ENCODE results near the gene FMOD. TPM values are rescaled to one million over a fixed set of nuclear protein-coding genes. Genes with fewer than 3 reads are reported as not detected.
A peak's percentile ranks its signal among the peaks of the same experiment; 100 is the strongest.

FMOD gene
- total and polyA plus RNA-seq, 5 experiments from 2014 or later = not detected

DNA sequence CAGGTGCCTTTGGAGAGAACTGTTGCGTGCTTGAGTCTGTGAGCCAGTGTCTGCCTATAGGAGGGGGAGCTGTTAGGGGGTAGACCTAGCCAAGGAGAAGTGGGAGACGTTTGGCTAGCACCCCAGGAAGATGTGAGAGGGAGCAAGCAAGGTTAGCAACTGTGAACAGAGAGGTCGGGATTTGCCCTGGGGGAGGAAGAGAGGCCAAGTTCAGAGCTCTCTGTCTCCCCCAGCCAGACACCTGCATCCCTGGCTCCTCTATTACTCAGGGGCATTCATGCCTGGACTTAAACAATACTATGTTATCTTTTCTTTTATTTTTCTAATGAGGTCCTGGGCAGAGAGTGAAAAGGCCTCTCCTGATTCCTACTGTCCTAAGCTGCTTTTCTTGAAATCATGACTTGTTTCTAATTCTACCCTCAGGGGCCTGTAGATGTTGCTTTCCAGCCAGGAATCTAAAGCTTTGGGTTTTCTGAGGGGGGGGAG lies 43.2 kb downstream of the FMOD start:
- ATAC-seq = no peak
- Mint-ChIP-seq H3K4me1 (peaks cover 55 to 76% (median 72%) of the 10 kb centered on the region in 4 donors), H3K27me3 (no peaks in the 10 kb centered on the region), H3K4me3 (peak overlapping the region; percentile 94 to 99 (median 98)), H3K27ac (peak overlapping the region; percentile 96 to 100 (median 98)), H3K36me3 (peaks cover 21 to 56% (median 30%) of the 10 kb centered on the region in 3 donors), H3K9me3 (peaks cover 0 to 2% (median 0%) of the 10 kb centered on the region in 9 donors)
- POLR2A ChIA-PET = interaction anchor here (1.4 to 13.8 kb wide), 9 partner anchors 8 to 458 kb away, joined by 3 to 1045 read pairs (median 35); partner anchors contain the start of genes ATP2B4 and LAX1
- DNase-seq = no peak

DNA sequence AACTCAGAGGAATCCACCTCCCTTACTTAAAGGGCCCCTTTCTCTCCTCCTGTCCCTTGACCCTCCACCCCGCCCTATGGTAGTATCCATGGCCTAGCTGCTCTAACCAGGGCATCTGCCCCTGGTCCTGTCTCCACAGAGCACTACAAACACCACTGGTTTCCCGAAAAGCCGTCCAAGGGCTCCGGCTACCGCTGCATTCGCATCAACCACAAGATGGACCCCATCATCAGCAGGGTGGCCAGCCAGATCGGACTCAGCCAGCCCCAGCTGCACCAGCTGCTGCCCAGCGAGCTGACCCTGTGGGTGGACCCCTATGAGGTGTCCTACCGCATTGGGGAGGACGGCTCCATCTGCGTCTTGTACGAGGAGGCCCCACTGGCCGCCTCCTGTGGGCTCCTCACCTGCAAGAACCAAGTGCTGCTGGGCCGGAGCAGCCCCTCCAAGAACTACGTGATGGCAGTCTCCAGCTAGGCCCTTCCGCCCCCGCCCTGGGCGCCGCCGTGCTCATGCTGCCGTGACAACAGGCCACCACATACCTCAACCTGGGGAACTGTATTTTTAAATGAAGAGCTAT lies 43.9 kb downstream of the FMOD start:
- H3K27ac Mint-ChIP-seq = peak overlapping the region; percentile 96 to 100 (median 98)
- H3K27me3 Mint-ChIP-seq = no peaks in the 10 kb centered on the region
- H3K4me1 Mint-ChIP-seq = peaks cover 55 to 76% (median 70%) of the 10 kb centered on the region in 4 donors
- no peak for ATAC-seq
- POLR2A ChIA-PET = interaction anchor here (1.0 to 13.8 kb wide), 9 partner anchors 12 to 458 kb away, joined by 3 to 1045 read pairs (median 35); partner anchors contain the start of genes ATP2B4 and LAX1
- peak in 7 of 10 donors; percentile 25 to 83 (median 56) for DNase-seq
- H3K36me3 Mint-ChIP-seq = peaks cover 21 to 56% (median 30%) of the 10 kb centered on the region in 3 donors
- H3K9me3 Mint-ChIP-seq = peaks cover 0 to 2% (median 0%) of the 10 kb centered on the region in 9 donors
- peak overlapping the region; percentile 94 to 99 (median 98) for H3K4me3 Mint-ChIP-seq

DNA sequence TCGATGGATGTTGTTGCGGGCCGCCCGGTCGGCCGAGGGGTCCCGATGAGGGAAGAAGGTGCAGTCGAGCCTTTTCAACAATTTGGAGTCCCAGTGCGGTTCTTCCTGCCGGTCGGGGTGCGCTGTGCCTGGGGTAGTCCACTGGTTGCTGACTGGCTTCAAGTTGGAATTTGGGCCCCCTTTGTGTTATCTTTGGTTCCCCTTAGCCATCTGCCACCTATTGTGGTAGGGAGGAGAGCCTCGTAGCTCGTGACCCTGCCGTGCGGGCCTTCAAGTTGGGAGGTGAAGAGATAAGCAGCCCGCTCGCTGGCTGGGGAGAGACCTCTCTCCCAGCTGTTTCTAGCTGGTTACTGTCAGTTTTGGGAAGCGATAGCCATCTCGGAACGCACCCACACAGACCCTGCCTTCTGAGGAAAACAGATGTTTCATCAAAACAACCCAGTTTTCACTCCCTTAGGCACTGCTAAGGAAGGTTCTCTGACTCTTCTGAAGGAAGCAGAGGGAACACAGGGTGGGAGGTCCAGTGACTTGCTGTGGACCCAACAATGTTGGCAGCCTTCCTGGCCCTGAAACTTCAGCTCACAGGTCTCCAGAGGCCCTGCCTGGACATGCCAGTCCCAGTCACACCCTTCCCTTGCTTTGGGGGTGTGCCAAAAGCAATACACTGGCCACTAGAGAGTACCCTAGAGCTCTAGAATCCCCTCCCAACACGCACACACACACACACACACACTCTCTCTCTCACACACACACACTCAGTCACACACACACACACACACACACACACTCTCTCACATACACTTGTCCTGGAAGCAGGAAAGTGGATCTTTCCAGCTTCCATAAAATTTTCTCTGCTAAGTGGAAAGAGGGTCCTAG lies 44.6 kb downstream of the FMOD start:
- ATAC-seq (peak in 1 of 2 donors; percentile 4), DNase-seq (peak in 8 of 10 donors; percentile 17 to 81 (median 55))
- Mint-ChIP-seq H3K4me3 (peak overlapping the region; percentile 94 to 99 (median 98)), H3K4me1 (peaks cover 54 to 69% (median 64%) of the 10 kb centered on the region in 4 donors), H3K9me3 (peaks cover 0 to 2% (median 0%) of the 10 kb centered on the region in 9 donors), H3K27ac (peak overlapping the region; percentile 96 to 100 (median 98)), H3K36me3 (peaks cover 21 to 52% (median 30%) of the 10 kb centered on the region in 3 donors), H3K27me3 (no peaks in the 10 kb centered on the region)
- POLR2A ChIA-PET = interaction anchor here (1.0 to 13.8 kb wide), 7 partner anchors 11 to 338 kb away, joined by 4 to 1045 read pairs (median 62); no protein-coding TSS in a partner anchor

DNA sequence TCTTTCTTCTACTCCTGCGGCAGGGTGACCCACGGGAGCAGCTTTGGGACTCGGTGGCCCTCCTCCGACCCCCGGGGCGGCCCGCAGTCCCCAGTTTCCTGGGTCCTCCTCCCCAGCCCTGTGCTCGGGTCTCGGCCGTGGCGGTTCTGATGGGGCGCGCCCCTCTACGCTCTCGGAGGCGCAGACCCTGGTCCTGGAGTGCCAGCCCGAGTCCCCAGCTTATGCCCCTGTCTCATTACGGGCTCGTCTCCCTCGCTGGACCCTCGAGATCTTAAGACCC lies 45.2 kb downstream of the FMOD start:
- H3K27ac Mint-ChIP-seq = peak overlapping the region; percentile 96 to 100 (median 98)

DNA sequence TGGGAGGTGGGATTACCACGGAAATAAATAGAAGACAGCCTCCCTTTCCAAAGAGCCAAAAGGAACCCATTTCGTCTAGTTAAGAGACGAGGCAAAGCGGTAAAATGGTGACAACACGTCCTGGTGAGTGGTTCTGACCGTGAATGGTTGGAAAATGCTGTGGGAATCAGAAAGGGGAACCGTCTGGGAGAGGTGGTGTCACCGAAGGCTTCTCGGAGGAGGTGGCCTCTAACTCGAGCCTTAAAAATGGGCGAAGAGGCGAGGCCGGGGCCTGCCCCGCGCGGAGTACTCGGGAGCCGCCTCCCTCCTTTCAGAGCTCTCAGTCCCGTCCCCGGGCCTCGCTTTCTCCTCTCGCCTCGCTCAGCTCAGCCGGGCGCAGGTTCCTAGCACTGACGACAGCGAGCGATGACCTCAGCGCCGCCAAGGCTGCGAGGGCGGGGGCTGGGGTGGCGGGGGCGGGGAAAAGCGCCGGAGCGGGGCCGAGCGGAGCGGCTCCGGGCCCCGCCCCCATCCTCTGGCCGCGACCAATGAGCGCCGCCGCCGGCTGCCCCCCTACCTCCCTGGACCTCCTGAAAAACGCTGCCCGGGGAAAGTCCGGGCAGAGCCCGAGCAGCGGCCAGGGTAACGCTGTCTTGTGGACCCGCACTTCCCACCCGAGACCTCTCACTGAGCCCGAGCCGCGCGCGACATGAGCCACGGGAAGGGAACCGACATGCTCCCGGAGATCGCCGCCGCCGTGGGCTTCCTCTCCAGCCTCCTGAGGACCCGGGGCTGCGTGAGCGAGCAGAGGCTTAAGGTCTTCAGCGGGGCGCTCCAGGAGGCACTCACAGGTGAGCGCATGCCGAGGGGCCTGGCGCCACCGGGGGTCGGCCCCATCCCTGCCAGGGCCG lies 45.8 kb downstream of the FMOD start, which contains the start of gene BTG2:
TSS of gene BTG2 (plus strand) at position 601 of the 890 bp plus-strand sequence. CDS start at position 689, 88 bp downstream.
- ATAC-seq = peak; percentile 75 to 82
- no peaks in the 10 kb centered on the region for H3K27me3 Mint-ChIP-seq
- DNase-seq = peak; percentile 89 to 96 (median 91)
- peak within 1 kb of the TSS; percentile 98 to 100 (median 99) for H3K27ac Mint-ChIP-seq
- peaks cover 18 to 41% (median 30%) of the 10 kb centered on the region in 3 donors for H3K36me3 Mint-ChIP-seq
- peak within 1 kb of the TSS; percentile 94 to 99 (median 98) for H3K4me3 Mint-ChIP-seq
- H3K9me3 Mint-ChIP-seq = peaks cover 0 to 2% (median 0%) of the 10 kb centered on the region in 9 donors
- H3K4me1 Mint-ChIP-seq = peaks cover 49 to 68% (median 60%) of the 10 kb centered on the region in 4 donors
- POLR2A ChIA-PET = interaction anchor here (2.8 to 13.8 kb wide), 6 partner anchors 10 to 37 kb away, joined by 9 to 1045 read pairs (median 68); no protein-coding TSS in a partner anchor

More for the DNA sequence above, 45.2 kb downstream of the FMOD start:
- peaks cover 21 to 46% (median 30%) of the 10 kb centered on the region in 3 donors for H3K36me3 Mint-ChIP-seq
- H3K4me3 Mint-ChIP-seq = peak overlapping the region; percentile 94 to 99 (median 98)
- POLR2A ChIA-PET = interaction anchor here (2.8 to 13.8 kb wide), 6 partner anchors 11 to 37 kb away, joined by 9 to 1045 read pairs (median 68); no protein-coding TSS in a partner anchor
- peak; percentile 8 to 29 for ATAC-seq
- peaks cover 49 to 68% (median 60%) of the 10 kb centered on the region in 4 donors for H3K4me1 Mint-ChIP-seq
- DNase-seq = no peak
- H3K9me3 Mint-ChIP-seq = peaks cover 0 to 2% (median 0%) of the 10 kb centered on the region in 9 donors
- H3K27me3 Mint-ChIP-seq = no peaks in the 10 kb centered on the region

DNA sequence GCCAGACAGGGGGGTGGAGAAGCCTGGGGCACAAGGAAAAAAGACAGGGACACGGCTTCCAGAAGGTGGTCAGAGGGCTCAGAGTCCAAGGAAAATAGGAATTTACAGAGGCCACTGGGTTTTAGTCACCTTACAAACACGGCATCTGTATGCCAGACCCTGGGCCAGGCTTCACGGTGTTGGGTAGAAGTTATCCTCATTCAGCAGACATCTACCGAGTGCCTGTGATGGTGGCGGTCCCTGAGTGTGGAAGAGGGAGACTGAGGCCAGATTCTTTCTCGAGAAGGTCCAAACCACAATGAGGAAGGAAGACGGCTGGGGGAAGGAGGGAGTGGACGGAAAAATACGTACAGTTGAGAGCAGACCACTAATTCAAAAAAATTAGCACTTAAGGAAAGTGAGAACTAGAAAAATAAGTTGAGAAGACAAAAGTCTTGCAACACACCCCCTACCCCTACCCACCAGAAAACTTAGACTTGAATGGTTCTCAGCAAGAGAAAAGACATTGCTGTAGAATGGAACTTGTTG lies 46.5 kb downstream of the FMOD start:
- H3K4me3 Mint-ChIP-seq = peak overlapping the region; percentile 78 to 99 (median 88)
- peak in 1 of 10 donors; percentile 45 for DNase-seq
- H3K27ac Mint-ChIP-seq = peak overlapping the region; percentile 98 to 100 (median 98)
- POLR2A ChIA-PET = interaction anchor here (3.9 to 13.8 kb wide), 3 partner anchors 9 to 35 kb away, joined by 62 to 1045 read pairs (median 73); no protein-coding TSS in a partner anchor
- H3K4me1 Mint-ChIP-seq = peaks cover 42 to 68% (median 55%) of the 10 kb centered on the region in 4 donors
- H3K9me3 Mint-ChIP-seq = peaks cover 0 to 2% (median 0%) of the 10 kb centered on the region in 9 donors
- H3K27me3 Mint-ChIP-seq = no peaks in the 10 kb centered on the region
- peaks cover 13 to 34% (median 28%) of the 10 kb centered on the region in 3 donors for H3K36me3 Mint-ChIP-seq
- peak in 1 of 2 donors; percentile 1 for ATAC-seq

DNA sequence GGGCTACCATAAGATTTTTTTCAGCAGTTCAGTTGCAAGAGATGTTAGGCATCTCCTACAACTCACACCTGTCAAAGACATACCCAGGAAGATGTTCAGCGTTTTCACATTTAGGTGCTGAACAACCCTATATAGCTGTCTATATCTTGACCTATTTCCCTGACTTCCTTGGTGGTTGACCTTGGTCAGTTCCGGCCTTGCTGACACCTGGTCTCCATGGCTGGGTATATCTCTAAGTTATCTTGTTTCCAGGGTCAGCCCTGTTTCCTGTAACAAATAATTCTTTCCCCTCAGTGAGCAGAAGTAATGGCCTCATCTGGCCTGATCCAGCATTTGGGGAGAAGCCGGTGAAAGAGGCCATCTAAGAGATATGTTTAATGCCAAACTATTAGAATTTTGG lies 48.0 kb downstream of the FMOD start:
- Mint-ChIP-seq H3K27ac (peak overlapping the region; percentile 98 to 100 (median 98)), H3K27me3 (no peaks in the 10 kb centered on the region)
- POLR2A ChIA-PET = no interaction called here

DNA sequence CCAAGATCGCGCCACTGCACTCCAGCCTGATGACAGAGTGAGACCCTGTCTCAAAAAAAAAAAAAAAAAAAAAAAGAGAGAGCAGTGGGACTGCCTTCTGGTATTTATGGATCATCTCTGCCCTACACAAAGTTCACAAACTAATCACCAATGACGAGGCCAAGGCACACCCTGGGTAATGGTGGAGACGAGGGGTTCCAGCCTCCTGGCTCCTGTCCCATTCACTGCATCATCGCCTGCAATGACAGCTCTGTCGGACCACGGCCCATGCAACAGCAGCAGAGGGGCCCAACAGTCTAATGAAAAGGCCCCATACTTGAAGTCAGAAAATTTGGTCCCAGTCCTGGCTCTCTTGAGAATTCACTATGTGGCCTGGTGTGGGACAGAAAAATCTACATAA lies 48.5 kb downstream of the FMOD start:
- Mint-ChIP-seq H3K4me1 (peaks cover 31 to 64% (median 47%) of the 10 kb centered on the region in 4 donors), H3K27me3 (no peaks in the 10 kb centered on the region), H3K9me3 (peaks cover 0 to 2% (median 0%) of the 10 kb centered on the region in 9 donors), H3K36me3 (peaks cover 10 to 14% (median 10%) of the 10 kb centered on the region in 3 donors), H3K27ac (peak overlapping the region in 4 of 10 donors; percentile 33 to 99 (median 72)), H3K4me3 (no peak overlapping the region)
- DNase-seq (peak in 1 of 10 donors; percentile 30), ATAC-seq (no peak)
- POLR2A ChIA-PET = no interaction called here

More for the DNA sequence above, 48.0 kb downstream of the FMOD start:
- ATAC-seq (no peak), DNase-seq (peak in 1 of 10 donors; percentile 16)
- peaks cover 34 to 65% (median 50%) of the 10 kb centered on the region in 4 donors for H3K4me1 Mint-ChIP-seq
- H3K36me3 Mint-ChIP-seq = peaks cover 13 to 19% (median 14%) of the 10 kb centered on the region in 3 donors
- H3K4me3 Mint-ChIP-seq = peak overlapping the region in 2 of 10 donors; percentile 98
- H3K9me3 Mint-ChIP-seq = peaks cover 0 to 2% (median 0%) of the 10 kb centered on the region in 9 donors

DNA sequence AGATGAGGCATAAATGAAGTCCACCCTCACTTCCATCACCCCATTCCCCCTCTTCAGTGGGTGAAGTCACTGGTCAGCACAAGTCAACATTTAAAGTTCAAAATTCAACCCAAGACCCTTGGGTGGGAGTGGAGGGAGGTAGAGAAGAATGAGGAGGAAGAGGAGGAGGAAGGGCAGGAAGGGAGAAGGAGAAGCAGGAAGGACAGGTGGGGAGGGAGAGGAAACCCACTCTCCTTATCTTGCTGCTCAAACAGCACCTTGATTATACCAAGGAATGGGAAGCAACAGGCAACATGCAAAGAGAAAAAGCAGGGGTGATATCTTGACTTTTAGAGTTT lies 49.6 kb downstream of the FMOD start:
- H3K36me3 Mint-ChIP-seq = peaks cover 0 to 3% (median 0%) of the 10 kb centered on the region in 3 donors
- H3K4me3 Mint-ChIP-seq = no peak overlapping the region
- no peaks in the 10 kb centered on the region for H3K27me3 Mint-ChIP-seq
- H3K27ac Mint-ChIP-seq = peak overlapping the region in 2 of 10 donors; percentile 52 to 63
- no peak for ATAC-seq
- peaks cover 26 to 71% (median 51%) of the 10 kb centered on the region in 4 donors for H3K4me1 Mint-ChIP-seq
- POLR2A ChIA-PET = interaction anchor here (0.7 to 3.0 kb wide), 3 partner anchors 12 to 26 kb away, joined by 4 to 22 read pairs (median 8); no protein-coding TSS in a partner anchor
- DNase-seq = no peak
- no peaks in the 10 kb centered on the region for H3K9me3 Mint-ChIP-seq

DNA sequence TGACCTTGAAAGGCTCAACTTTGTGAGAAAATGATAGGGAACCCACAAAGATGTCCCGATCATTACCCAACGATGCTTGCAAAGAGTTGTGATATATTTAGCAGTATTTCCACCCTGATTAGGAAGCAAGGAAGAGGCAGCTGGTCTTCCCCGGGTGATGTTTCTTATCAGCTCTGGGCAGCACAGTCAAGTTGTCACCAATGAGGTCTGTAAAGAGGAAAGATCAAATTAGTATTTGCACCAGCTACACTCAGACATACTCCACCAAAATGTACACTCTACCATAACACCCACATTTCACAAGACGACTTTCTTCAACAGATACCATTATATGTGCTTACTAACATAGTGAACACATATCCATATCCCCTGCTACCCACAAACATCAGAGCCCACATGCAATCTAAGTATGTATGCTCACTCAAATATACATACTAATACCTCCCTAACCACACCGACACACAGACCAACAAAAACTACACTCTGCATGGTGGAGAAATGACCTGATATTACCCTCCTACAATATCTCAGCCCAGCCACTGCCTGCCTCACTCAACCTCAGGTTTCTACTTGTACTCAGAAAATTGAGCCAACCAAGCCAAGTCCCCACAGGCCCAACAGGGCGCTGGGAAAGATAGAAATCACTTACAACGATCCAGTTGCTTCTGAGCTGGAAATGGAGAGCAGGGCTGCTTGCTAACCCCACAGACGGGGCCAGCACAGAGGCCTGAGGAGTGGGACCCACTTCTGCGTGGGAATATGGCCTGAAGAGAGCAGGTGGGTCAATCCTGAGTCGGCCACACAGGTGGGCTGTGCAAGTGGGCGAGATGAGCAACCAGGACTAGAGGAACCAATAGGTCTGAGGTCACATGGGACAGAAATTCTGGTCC lies 50.2 kb downstream of the FMOD start:
- peak overlapping the region in 8 of 10 donors; percentile 6 to 65 (median 46) for H3K27ac Mint-ChIP-seq
- peak overlapping the region in 1 of 10 donors; percentile 11 for H3K4me3 Mint-ChIP-seq
- H3K27me3 Mint-ChIP-seq = no peaks in the 10 kb centered on the region
- POLR2A ChIA-PET = interaction anchor here (0.7 to 3.0 kb wide), 6 partner anchors 9 to 27 kb away, joined by 3 to 22 read pairs (median 8); no protein-coding TSS in a partner anchor
- H3K36me3 Mint-ChIP-seq = no peaks in the 10 kb centered on the region
- DNase-seq (peak in 1 of 10 donors; percentile 38), ATAC-seq (no peak)
- H3K9me3 Mint-ChIP-seq = no peaks in the 10 kb centered on the region
- H3K4me1 Mint-ChIP-seq = peaks cover 30 to 77% (median 57%) of the 10 kb centered on the region in 4 donors
